Amniotic epithelial cell (primary cell): Measurements from ENCODE around the gene GLP2R.

Experiments used
- DNase-seq: peaks from one replicate; pipeline ENCODE4 v3.0.0-alpha.2; 2010; ENCODE audit warnings: low read depth

The GLP2R gene

GRCh38 chr17:9854255-9854654, 28.5 kb downstream of the GLP2R start:
- no peak for DNase-seq

DNA sequence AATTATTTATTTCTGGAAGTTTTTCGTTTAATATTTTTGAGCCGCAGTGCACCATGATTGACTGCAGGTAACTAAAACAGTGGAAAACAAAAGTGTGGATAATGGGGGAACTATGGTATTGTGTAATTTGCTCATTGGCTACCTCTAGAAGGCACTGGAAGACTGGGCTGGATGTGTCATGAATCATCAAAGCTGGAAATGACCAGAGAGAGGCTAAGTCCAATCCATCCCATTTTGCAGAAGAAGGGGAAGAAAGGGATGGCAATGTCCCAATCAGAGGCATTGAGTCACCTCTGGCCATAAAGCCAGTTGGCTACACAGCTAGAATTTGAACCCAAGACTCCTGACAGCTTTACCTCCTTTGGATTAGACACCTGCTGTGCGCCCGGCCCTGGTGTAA, 29.3 kb downstream of the GLP2R start:
- no peak for DNase-seq

GRCh38 chr17:9859781-9860180, 34.1 kb downstream of the GLP2R start:
- DNase-seq: no peak

DNA sequence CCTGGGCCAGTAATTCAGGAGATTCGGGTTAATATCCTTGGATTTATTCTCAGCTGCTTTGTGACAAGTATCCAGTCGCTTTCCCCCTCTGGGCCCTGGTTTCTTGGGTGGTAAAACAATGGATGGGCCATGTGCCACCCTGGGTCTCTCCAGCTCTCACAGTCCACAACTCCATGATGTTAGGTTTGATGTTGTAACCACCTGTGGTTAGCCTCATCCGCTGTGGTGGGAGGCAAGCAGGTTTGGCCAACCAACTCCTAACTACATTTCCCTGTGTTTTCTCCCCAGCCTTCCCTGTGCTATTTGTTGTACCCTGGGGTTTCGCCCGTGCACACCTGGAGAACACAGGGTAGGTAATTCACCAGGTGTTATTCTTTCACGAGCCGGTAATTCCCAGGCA, 35.1 kb downstream of the GLP2R start:
- no peak for DNase-seq

- DNase-seq: no peak
These were observed 36.5 kb downstream of the GLP2R start for GRCh38 chr17:9862220-9862619.

DNA sequence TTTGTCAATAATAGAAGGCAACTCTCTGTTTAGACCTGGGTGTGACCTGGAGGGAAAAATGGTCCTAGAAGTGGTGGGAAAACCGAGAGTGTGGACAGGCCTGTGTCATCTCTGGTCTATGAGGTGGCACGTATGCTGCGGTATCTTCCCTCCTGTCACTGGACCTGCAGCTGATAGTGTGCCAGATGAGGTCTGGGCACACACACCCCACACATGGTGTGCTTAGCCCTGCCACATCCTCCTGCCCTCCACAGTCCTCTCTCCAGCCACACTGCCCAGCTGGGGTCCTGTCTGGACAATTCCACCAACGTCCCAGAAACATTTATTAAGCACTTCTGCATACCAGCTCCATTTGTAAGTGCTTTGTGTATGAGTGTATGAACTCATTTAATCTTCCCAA, 37.2 kb downstream of the GLP2R start:
- DNase-seq: no peak

DNA sequence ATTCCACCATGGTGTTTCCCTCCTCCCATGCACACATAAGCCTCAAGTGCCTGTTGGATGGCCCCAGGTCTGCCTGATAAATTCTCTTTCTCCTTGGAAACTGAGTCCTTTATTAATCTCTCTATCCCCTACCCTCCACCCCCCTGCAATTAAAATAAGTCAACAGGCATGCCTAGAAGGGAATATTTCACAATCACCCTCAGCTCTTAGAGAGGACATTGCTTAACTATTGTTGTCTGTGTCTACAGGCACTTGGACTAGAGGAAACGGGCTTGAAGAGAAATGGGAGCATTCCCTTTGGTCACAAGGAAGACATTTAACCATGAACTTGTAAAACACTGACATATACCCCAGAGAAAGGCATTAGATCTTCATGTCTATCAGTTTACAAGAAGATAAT, 39.9 kb downstream of the GLP2R start:
- peak; percentile 48 for DNase-seq

DNA sequence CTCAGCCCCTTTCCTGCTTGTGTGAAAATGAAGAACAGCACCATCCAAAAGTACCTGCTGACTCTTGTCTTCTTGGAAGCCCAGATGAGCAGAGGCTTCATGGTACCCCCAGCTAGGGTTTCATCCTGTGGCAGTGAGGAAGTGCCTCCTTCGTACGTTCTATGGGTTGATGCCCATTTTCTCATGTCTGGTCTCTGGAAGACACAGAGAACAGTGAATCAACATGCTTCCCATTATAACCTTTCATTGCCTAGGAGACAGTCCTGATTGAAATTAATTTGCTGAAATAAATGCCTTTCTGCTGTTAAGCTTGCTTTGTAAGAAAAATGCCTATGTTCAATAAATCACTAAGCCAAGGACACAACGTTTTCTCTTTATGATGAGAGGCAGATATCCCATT, 42.8 kb downstream of the GLP2R start:
- no peak for DNase-seq

DNA sequence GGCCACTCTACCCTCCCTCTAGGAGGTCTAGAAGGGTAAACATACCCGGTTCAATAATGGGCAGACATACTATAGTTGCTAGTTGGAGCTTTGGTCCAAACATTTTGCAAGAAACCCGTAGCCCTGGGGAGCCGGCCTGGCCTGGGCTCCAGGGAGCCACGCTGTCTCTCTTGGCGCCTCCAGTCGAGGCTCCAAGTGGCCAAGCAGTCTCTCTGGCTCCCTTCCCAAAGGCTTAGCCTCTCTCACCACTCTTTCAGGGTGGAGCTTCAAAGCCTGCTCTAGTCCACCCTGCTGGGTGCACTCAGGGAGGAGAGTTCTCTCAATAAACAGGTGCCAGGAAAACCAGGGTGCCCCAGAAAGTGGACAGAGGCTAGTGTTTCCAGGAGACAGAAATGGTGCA, 47.1 kb downstream of the GLP2R start:
- no peak for DNase-seq

GRCh38 chr17:9874722-9875121, 49.0 kb downstream of the GLP2R start:
- no peak for DNase-seq

DNA sequence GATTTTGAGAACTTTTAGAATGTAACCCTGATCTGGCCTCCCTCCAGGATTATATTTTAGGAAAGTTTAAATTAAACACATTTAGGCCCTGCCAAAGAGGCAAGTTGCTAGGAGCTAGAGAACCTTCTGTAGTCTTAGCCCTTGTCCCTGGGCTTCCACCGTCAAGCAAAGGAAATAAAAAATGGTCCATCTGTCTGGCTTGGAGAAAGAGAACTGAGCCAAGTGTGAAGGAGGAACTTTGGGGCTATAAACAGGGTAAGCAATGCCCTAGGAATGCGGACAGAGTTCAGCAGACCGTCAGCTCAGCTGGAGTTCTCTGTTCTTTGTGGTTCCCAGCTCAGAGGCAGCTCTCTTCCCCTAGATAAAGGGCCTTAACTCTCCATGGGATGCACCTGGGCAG, 49.7 kb downstream of the GLP2R start:
- peak; percentile 81 for DNase-seq

DNA sequence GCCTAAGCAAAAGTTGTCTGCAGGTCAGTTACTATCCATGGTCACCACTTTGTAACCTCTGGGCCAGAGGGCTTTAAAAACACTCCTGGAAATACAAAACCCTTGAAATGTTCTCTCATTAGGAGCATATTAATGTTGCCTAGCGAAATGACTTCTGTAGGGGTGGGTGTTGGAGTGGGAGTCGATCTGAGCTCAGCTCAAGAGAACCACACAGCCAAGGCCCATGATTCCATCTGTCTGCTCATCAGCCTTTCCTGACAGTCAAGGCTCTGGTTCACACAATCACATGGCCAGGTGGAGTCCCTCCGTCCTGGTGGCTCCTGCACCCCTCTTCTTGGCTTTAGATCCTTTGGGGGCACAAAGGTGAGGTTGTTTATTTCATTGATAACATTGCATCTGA, 52.6 kb downstream of the GLP2R start:
- DNase-seq: no peak

DNA sequence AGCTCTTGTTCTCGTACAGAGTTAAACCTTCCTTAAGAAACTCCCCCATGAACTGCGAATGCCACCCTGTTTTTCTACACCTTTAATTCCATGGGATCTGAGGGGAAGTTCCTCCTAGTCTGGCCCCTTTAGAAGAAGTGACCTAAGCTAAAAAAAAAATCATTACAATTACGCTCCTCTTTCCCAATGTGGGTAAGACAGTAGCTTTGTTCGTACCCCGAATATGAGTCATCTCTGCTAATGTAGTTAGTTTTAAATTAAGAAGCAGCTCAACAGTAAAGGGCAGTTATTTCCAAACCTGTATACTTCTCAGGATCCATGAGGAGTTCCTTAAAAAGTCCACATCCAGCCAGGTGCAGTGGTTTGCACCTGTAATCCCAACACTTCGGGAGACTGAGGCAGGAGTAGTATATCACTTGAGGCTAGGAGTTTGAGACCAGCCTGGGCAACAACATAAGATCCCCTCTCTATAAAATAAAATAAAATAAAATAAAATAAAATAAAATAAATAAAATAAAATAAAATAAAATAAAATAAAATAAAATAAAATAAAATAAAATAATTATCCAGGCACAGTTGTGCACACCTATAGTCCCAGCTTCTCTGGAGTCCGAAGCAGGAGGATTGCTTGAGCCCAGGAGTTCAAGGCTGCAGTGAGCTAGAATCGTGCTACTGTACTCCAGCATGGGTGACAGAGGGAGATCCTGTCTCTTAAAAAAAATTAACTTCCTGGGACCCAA, 53.2 kb downstream of the GLP2R start:
- no peak for DNase-seq

DNA sequence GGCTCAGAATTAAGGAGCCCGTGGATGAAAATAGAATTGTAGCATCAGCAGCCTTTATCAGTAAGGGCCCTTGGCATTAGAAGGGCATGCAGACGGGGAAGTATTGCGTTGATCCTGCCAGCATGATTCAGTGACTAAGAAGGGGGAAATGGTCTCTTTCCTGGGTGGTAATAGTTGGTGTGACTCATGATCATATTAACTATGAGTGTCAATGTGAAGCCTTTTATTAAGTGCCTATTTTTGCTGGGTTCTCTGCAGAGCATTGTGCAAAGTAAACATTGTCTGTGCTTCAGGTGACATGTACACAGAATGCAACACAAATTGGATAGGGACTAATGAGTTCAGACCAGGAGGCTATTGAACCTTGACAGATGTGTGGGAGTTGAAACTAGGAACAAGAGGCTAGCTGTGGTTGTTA, 54.9 kb downstream of the GLP2R start:
- peak; percentile 51 for DNase-seq

GRCh38 chr17:9883451-9883850, 57.7 kb downstream of the GLP2R start:
- DNase-seq: no peak

DNA sequence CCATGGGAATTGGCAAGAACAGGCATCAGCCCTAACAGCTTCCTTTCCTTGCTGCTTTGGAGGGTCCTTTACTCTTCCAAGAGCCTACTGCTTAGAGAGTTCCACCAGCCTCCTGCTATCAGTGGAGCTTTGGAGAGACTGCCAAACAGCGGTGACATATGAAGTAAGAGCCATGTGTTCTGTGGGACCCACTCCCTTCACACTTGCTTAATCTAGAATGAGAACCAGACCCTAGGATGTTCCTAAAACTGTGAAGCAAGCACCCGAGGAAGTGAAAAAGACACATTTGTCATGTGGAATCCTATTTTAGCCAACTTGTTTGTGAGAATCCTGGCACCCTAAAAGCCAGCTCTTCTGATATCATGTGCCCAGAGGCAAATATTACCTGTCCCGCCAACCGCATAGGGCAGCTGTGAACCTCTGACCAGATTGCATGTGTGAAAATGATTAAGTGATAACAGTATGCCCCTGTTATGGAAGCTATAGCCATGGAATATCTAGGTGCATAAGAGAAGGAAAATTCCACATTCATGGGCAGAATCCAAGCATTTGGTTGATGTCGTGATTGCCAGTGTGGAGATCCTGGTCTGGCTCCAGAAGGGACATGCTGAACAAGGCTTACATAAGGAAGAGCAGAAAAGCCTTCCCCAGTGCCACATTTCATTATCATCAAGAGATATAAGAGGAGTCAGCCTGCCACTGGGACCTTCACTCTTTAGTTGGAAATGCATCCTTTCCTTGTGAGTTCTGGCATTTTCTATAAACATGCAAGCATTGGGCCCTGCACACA, 60.6 kb downstream of the GLP2R start:
- no peak for DNase-seq

GRCh38 chr17:9887508-9887907, 61.8 kb downstream of the GLP2R start:
- no peak for DNase-seq

DNA sequence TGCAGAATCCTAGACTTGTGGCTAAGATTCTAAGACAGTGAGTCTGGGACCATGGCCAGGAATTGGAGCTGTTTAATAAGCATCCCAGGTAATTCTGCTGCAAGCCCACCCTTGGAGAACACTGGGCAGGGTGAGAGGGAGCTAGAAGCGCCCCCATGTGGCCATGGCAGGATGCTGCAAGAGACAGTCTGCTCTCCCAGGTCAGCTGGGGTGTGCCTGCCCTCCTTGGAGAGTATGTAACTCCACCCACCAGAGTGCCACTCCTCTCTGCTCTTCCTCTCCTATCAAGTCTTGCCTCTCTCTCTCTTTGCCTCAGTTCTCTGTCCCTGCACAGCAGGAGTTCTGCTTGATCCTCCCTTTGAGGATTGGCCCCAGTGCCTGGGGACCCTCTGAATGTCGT, 64.4 kb downstream of the GLP2R start:
- DNase-seq: peak; percentile 36

DNA sequence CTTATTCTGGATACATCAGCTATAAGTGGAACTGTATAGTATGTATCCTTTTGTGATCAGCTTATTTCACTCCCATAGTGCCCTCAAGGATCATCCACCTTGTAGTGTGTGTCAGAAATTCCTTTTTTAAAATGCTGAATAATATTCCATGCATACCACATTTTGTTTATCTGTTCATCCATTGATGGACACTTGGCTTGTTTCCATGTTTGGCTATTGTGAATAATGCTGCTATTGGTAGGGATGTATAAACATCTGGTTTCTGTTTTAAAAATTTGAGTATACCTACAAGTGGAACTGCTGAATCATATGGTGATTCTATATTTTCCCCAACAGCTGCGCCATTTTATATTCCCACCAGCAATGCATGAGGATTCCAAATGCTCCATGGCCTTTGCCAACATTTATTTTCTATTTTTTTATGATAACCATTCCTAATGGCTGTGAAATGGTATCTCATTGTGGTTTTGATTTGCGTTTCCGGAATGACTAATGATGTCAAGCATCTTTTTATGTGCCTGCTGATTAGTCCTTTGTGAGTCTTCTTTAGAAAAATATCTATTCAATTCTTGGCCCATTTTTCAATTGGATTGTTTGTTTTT, 67.8 kb downstream of the GLP2R start:
- peak; percentile 57 for DNase-seq

DNA sequence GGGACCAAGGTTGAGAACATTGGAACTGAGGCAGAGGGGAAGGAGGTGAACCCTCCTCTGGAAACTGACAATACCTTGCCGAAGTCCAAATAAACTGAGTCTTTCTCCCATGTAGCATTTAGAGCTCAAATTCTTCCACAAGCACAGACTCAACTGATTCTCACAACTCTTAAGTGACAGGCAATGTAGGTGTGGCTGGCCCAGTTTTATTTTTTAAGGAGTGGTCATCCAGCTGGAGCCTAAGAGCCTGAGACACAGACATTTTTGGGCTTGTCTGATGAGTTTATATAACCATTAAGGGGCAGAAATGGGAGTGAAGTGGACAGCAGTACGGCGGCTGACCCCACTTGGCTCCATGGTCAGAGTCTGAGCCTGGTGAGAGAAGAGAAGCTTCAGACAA, 68.5 kb downstream of the GLP2R start:
- no peak for DNase-seq

GRCh38 chr17:9895923-9896322, 70.2 kb downstream of the GLP2R start:
- DNase-seq: no peak

DNA sequence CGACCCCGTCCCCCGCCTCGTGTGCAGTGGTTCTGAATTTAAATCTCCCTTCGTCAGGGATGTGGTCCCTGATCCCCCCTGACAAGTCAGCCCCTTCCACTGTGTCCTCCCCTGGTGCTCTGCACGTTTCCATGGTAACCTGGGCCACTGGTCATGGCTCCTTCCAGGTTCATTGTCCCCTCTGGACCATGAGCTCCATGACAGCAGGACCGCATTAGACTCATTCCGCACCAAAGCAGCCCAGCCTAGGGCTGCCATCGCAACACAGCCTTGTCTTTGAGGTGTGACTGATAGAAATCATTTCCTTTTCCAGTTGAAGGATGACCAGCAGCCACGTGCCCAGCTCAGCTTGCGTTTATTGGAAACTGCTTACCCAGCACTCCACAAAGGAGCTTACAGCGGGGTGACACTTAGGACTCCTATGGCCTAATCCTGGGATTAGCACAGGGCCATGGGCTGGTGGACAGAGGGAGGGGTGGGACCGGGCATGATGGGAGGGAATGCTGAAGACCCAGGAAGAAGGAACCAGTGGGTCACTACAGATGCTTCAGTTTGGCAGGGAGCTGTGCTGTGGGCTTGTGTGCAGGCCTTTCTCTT, 71.7 kb downstream of the GLP2R start:
- no peak for DNase-seq

- no peak for DNase-seq
These were observed 73.1 kb downstream of the GLP2R start for GRCh38 chr17:9898812-9899211.
